GM23338 (cell line): Measurements from ENCODE around the gene MAPK4. TPM values are rescaled to one million over a fixed set of nuclear protein-coding genes. Genes with fewer than 3 reads are reported as not detected.

Experiments used
- ATAC-seq: fragments of 200-7000 bp; cut with Tn5 transposase; 3 replicates; pipeline ENCODE4 v1.9.1; 2020
- DNase-seq: peaks from one replicate; pipeline ENCODE4 v3.0.0-alpha.2; 2015; ENCODE audit warnings: low spot score
- H2AFZ ChIP-seq: fragments of 200-600 bp; sonication (generic); 2 replicates; pipeline ENCODE4 v1.8.0; 2016; ENCODE audit warnings: antibody characterized with exemption, mild to moderate bottlenecking, moderate library complexity
- H3F3A ChIP-seq: fragments of 200-600 bp; sonication (generic); replicated peaks from 2 replicates; pipeline ENCODE4 v1.8.0; 2017; ENCODE audit warnings: antibody characterized with exemption, mixed run types, low read depth
- H3K27ac ChIP-seq: fragments of 200-600 bp; sonication (generic); 2 replicates; pipeline ENCODE4 v1.6.1; 2016; ENCODE audit warnings: low read depth
- H3K27me3 ChIP-seq: fragments of 200-600 bp; sonication (generic); 2 replicates; pipeline ENCODE4 v1.8.0; 2016; ENCODE audit warnings: mild to moderate bottlenecking, mixed run types, moderate library complexity; ENCODE audit not compliant: insufficient read depth
- H3K36me3 ChIP-seq: fragments of 200-600 bp; sonication (generic); 2 replicates; pipeline ENCODE4 v1.8.0; 2016; ENCODE audit warnings: mild to moderate bottlenecking; ENCODE audit not compliant: insufficient read depth
- H3K4me1 ChIP-seq: fragments of 200-600 bp; sonication (generic); 2 replicates; pipeline ENCODE4 v1.8.0; 2016; ENCODE audit warnings: mild to moderate bottlenecking, moderate library complexity; ENCODE audit not compliant: insufficient read depth
- H3K4me2 ChIP-seq: fragments of 200-600 bp; sonication (generic); 2 replicates; pipeline ENCODE4 v1.7.1; 2017; ENCODE audit warnings: mixed run types
- H3K4me3 ChIP-seq: fragments of 200-600 bp; sonication (generic); 2 replicates; pipeline ENCODE4 v1.6.1; 2016; ENCODE audit warnings: mixed run types
- H3K79me2 ChIP-seq: fragments of 200-600 bp; sonication (generic); replicated peaks from 2 replicates; pipeline ENCODE4 v1.8.0; 2017; ENCODE audit warnings: mild to moderate bottlenecking; ENCODE audit not compliant: insufficient read depth
- H3K9me2 ChIP-seq: fragments of 200-600 bp; sonication (generic); 2 replicates; pipeline ENCODE4 v1.8.0; 2017; ENCODE audit not compliant: insufficient read depth
- H4K20me1 ChIP-seq: fragments of 200-600 bp; sonication (generic); replicated peaks from 2 replicates; pipeline ENCODE4 v1.8.0; 2017; ENCODE audit warnings: mild to moderate bottlenecking; ENCODE audit not compliant: insufficient read depth
- H3K27ac Mint-ChIP-seq: 2 replicates; pipeline ENCODE4 v1.8.0; 2020; ENCODE audit warnings: inconsistent platforms, mild to moderate bottlenecking, moderate library complexity, mixed read lengths
- H3K27me3 Mint-ChIP-seq: 3 replicates; pipeline ENCODE4 v1.8.0; 2022; ENCODE audit warnings: low read depth, mild to moderate bottlenecking, moderate library complexity, mixed read lengths, inconsistent platforms; ENCODE audit not compliant: insufficient read depth, poor library complexity
- H3K36me3 Mint-ChIP-seq: 3 replicates; pipeline ENCODE4 v1.8.0; 2021; ENCODE audit warnings: low read depth, mild to moderate bottlenecking, inconsistent platforms, moderate library complexity, mixed read lengths
- H3K4me1 Mint-ChIP-seq: 3 replicates; pipeline ENCODE4 v1.8.0; 2020; ENCODE audit warnings: mild to moderate bottlenecking, inconsistent platforms, mixed read lengths
- H3K4me3 Mint-ChIP-seq: 3 replicates; pipeline ENCODE4 v1.8.0; 2021; ENCODE audit warnings: moderate library complexity, mild to moderate bottlenecking, inconsistent platforms, mixed read lengths
- H3K9me3 Mint-ChIP-seq: 3 replicates; pipeline ENCODE4 v1.8.0; 2020; ENCODE audit warnings: moderate library complexity, mild to moderate bottlenecking, inconsistent platforms, mixed read lengths
- CREB1 ChIP-seq: fragments of 250-450 bp; sonication (Bioruptor Pico); IDR thresholded peaks from 2 replicates; pipeline ENCODE4 v1.5.0; 2020; ENCODE audit warnings: low read depth, mild to moderate bottlenecking, moderate library complexity
- CTCF ChIP-seq, 2 experiments: fragments of 200-600 bp in 1 of 2; sonication (generic) in 1 of 2; conservative IDR thresholded peaks; 2 replicates each; pipeline versions ENCODE4 v1.5.1 to v1.6.1; 2016 to 2017; ENCODE audit warnings: antibody characterized with exemption in 2 of 2, low read depth in 2 of 2, mild to moderate bottlenecking in 2 of 2, moderate library complexity in 1 of 2
- EZH2phosphoT487 ChIP-seq: fragments of 200-600 bp; sonication (generic); IDR thresholded peaks from one replicate; pipeline ENCODE4 v1.8.1; 2018; ENCODE audit warnings: antibody characterized with exemption; ENCODE audit not compliant: unreplicated experiment
- JUNB ChIP-seq: IDR thresholded peaks from one replicate; pipeline ENCODE4 v1.6.1; 2016; ENCODE audit warnings: antibody characterized with exemption; ENCODE audit not compliant: unreplicated experiment
- NANOG ChIP-seq: IDR thresholded peaks from 2 replicates; pipeline ENCODE4 v1.6.1; 2016; ENCODE audit warnings: antibody characterized with exemption, borderline replicate concordance
- POLR2AphosphoS5 ChIP-seq: IDR thresholded peaks from 2 replicates; pipeline ENCODE4 v1.6.1; 2016; ENCODE audit warnings: antibody characterized with exemption, low read depth
- REST ChIP-seq: IDR thresholded peaks from one replicate; pipeline ENCODE4 v1.6.1; 2018; ENCODE audit warnings: antibody characterized with exemption; ENCODE audit not compliant: unreplicated experiment
- STAT1 ChIP-seq: IDR thresholded peaks from one replicate; pipeline ENCODE4 v1.6.1; 2016; ENCODE audit warnings: antibody characterized with exemption; ENCODE audit not compliant: unreplicated experiment
- ZNF114 ChIP-seq: fragments of 250-450 bp; sonication (Bioruptor Pico); IDR thresholded peaks from 2 replicates; pipeline ENCODE4 v1.5.0; 2020; ENCODE audit warnings: mild to moderate bottlenecking, moderate library complexity
- ZNF331 ChIP-seq: fragments of 250-450 bp; sonication (Bioruptor Pico); IDR thresholded peaks from 2 replicates; pipeline ENCODE4 v1.5.0; 2020; ENCODE audit warnings: low read depth, mild to moderate bottlenecking, moderate library complexity
- ZNF462 ChIP-seq: fragments of 250-450 bp; sonication (Bioruptor Pico); IDR thresholded peaks from 2 replicates; pipeline ENCODE4 v1.5.0; 2020; ENCODE audit warnings: mild to moderate bottlenecking, moderate library complexity
- polyA plus RNA-seq: library from polyadenylated mRNA; unstranded; fragments of >200 nt; fragmentation: Nextera tagmentation; extraction: Ambion mirVana; gene quantifications from 2 replicates; pipeline ENCODE4 v1.2.1, GENCODE V29; 2016
- total RNA-seq: library from RNA; depleted of rRNA; stranded (reverse); fragments of >200 nt; shearing (Covaris generic); gene quantifications from 2 replicates; pipeline ENCODE4 v1.2.3, GENCODE V29; 2014

The MAPK4 gene
- total and polyA plus RNA-seq, 2 experiments from 2014 or later = 1.3 to 4.4 TPM

- Histone ChIP-seq H3K9me2 (no peaks in the 10 kb centered on the region), H2AFZ (no peak overlapping the region), H3K36me3 (no peaks in the 10 kb centered on the region), H3K27me3 (no peaks in the 10 kb centered on the region), H4K20me1 (no peaks in the 10 kb centered on the region), H3K79me2 (no peaks in the 10 kb centered on the region), H3K4me2 (no peak overlapping the region), H3F3A (no peaks in the 10 kb centered on the region), H3K4me3 (no peak overlapping the region), H3K4me1 (no peaks in the 10 kb centered on the region), H3K27ac (no peak overlapping the region)
- Mint-ChIP-seq H3K27ac (no peak overlapping the region), H3K4me3 (no peak overlapping the region), H3K27me3 (peaks cover 10% of the 10 kb centered on the region), H3K4me1 (no peaks in the 10 kb centered on the region; the same call in 2 of the 3 replicates), H3K36me3 (peaks cover 5% of the 10 kb centered on the region; the same call in 2 of the 3 replicates), H3K9me3 (peaks cover 9% of the 10 kb centered on the region)
- DNase-seq (no peak), ATAC-seq (no peak)
- TF ChIP-seq ZNF114 (no peak), EZH2phosphoT487 (no peak), CREB1 (CRISPR knock-in tag) (no peak)
Measured at GRCh38 chr18:50720325-50720674, 160.4 kb downstream of the MAPK4 start.

GRCh38 chr18:50721006-50721405, 161.1 kb downstream of the MAPK4 start:
- no peaks in the 10 kb centered on the region for H3K36me3 ChIP-seq
- no peak overlapping the region for H3K4me3 Mint-ChIP-seq
- H3K4me2 ChIP-seq = no peak overlapping the region
- no peaks in the 10 kb centered on the region for H3K79me2 ChIP-seq
- peaks cover 5% of the 10 kb centered on the region for H3K9me3 Mint-ChIP-seq
- H3K27ac Mint-ChIP-seq = no peak overlapping the region
- H3K9me2 ChIP-seq = no peaks in the 10 kb centered on the region
- H3K4me3 ChIP-seq = no peak overlapping the region
- H3K36me3 Mint-ChIP-seq = peaks cover 2% of the 10 kb centered on the region; the same call in 2 of the 3 replicates
- H3K4me1 ChIP-seq = no peaks in the 10 kb centered on the region
- DNase-seq (no peak), ATAC-seq (no peak)
- no peaks in the 10 kb centered on the region for H3K27me3 ChIP-seq
- H3K27me3 Mint-ChIP-seq = peaks cover 9% of the 10 kb centered on the region
- no peak overlapping the region for H3K27ac ChIP-seq
- peaks cover 3% of the 10 kb centered on the region for H3K4me1 Mint-ChIP-seq
- no peaks in the 10 kb centered on the region for H4K20me1 ChIP-seq
- no peak overlapping the region for H2AFZ ChIP-seq
- no peaks in the 10 kb centered on the region for H3F3A ChIP-seq
- TF ChIP-seq CTCF (conservative IDR thresholded peaks at IDR 0.05; ENCODE audit: low read depth in 2 of 2) (no peak), ZNF114 (no peak), JUNB (no peak), REST (no peak), NANOG (no peak), POLR2AphosphoS5 (no peak), CREB1 (CRISPR knock-in tag) (no peak), ZNF331 (no peak), EZH2phosphoT487 (no peak), ZNF462 (no peak), STAT1 (no peak)
